ENCODE measurements around the gene COL23A1.

GRCh38 chr5:178516504-178517235 lies 73.5 kb downstream of the COL23A1 start:
- TF ChIP-seq CTCF (IDR thresholded peaks at IDR 0.05; ENCODE audit: low read length), result no peak
- TF ChIP-seq EZH2 (optimal IDR thresholded peaks at IDR 0.05; ENCODE audit: low read depth, low read length), result no peak
- no peak for TF ChIP-seq EZH2phosphoT487 (IDR thresholded peaks at IDR 0.05; ENCODE audit: low read length)

All from MM.1S (cell line).